ENCODE measurements around the gene AFG1L. TPM values are rescaled to one million over a fixed set of nuclear protein-coding genes. Genes with fewer than 3 reads are reported as not detected.
"Not testable (repeated sequence)": the region's sequence is repeated elsewhere in the genome, so short reads cannot be mapped to it uniquely, and the experiment has no call there.

The AFG1L gene
- total RNA-seq, 6 experiments from 2014 or later = 4.8 to 5.7 (median 5.3) TPM

DNA sequence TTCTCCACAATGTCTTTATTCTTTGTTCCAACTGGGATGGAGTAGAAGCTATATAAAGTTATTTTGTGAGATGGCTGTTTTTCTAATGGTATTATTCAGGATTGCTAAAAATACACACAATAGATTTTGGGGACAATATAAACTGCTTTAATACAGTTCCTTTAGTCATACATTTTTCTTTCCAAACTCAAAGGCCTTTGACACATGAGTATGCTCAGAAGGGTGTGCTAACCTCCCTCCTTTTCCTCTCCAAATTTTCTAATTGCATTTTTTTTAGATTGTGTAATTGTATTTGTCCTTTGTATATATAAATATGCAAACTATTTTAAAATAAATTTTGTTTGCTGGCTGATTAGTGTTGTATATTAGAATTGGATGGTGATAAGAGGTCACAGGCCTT lies 146.3 kb downstream of the AFG1L start:
- peaks cover 21% of the 10 kb centered on the region for H3K4me1 Mint-ChIP-seq (ENCODE audit: low read depth)
- no peaks in the 10 kb centered on the region for H3K9me3 Mint-ChIP-seq
- no peak overlapping the region for H3K27ac Mint-ChIP-seq
- H3K4me3 Mint-ChIP-seq = no peak overlapping the region
- TF ChIP-seq CTCF (IDR thresholded peaks at IDR 0.05) = no peak
- no peak for DNase-seq
- no peaks in the 10 kb centered on the region for H3K27me3 Mint-ChIP-seq (ENCODE audit: insufficient read depth)
- H3K36me3 Mint-ChIP-seq (ENCODE audit: low read depth) = no peaks in the 10 kb centered on the region

DNA sequence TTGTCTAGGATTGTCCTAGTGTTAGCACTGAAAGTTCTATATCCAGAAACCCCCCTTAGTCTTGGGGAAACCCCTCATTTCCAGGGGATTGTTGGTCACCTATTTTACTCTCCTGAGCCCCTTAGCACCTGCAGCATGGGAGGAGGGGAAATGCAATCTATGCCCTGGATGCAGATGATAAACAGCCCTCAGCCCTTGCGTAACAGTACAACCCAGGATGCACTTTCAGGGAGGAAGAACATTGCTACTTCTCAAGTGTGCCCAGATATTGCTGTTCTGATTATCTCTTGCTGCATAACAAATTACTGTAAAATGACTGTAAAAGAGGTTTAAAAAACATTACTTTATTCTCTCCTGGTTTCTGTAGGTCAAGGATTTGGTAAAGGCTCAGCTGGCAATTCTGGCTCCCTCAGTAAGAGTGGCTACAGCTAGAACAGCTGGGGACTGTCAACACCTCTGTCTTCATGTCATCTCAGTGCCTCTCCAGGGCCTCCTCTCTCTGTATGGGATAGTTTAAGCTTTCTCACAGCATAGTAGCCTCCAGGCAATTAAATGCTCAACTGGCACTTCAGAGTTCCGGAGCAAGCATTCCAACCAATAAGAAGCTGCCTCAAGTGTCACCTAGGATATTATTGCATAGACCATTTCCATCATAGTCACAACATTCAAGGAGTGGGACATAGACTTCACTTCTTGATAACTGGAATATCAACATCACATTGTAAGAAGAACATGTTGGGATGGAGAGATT lies 148.1 kb downstream of the AFG1L start:
- Mint-ChIP-seq H3K27me3 (ENCODE audit: insufficient read depth) (no peaks in the 10 kb centered on the region), H3K9me3 (no peaks in the 10 kb centered on the region), H3K27ac (no peak overlapping the region), H3K36me3 (ENCODE audit: low read depth) (no peaks in the 10 kb centered on the region), H3K4me3 (no peak overlapping the region), H3K4me1 (ENCODE audit: low read depth) (peaks cover 18% of the 10 kb centered on the region)
- no peak for DNase-seq
- no peak for TF ChIP-seq CTCF (IDR thresholded peaks at IDR 0.05)

- Mint-ChIP-seq H3K4me1 (ENCODE audit: low read depth) (peaks cover 5% of the 10 kb centered on the region; the same call in 1 of the 2 replicates), H3K27me3 (ENCODE audit: insufficient read depth) (no peaks in the 10 kb centered on the region), H3K27ac (no peak overlapping the region), H3K4me3 (no peak overlapping the region), H3K9me3 (no peaks in the 10 kb centered on the region), H3K36me3 (ENCODE audit: low read depth) (no peaks in the 10 kb centered on the region)
- TF ChIP-seq CTCF (IDR thresholded peaks at IDR 0.05) = no peak
- no peak for DNase-seq
Measured at GRCh38 chr6:108446629-108447150, 151.8 kb downstream of the AFG1L start.

GRCh38 chr6:108448481-108448880 lies 153.6 kb downstream of the AFG1L start:
- Mint-ChIP-seq H3K4me1 (ENCODE audit: low read depth) (peaks cover 9% of the 10 kb centered on the region), H3K9me3 (no peaks in the 10 kb centered on the region), H3K27ac (no peak overlapping the region), H3K36me3 (ENCODE audit: low read depth) (no peaks in the 10 kb centered on the region), H3K27me3 (ENCODE audit: insufficient read depth) (no peaks in the 10 kb centered on the region), H3K4me3 (no peak overlapping the region)
- no peak for TF ChIP-seq CTCF (IDR thresholded peaks at IDR 0.05)
- DNase-seq = no peak

GRCh38 chr6:108449717-108450116 lies 154.9 kb downstream of the AFG1L start:
- H3K4me1 Mint-ChIP-seq (ENCODE audit: low read depth) = peaks cover 17% of the 10 kb centered on the region
- DNase-seq = not testable (repeated sequence)

GRCh38 chr6:108451816-108452215 lies 157.0 kb downstream of the AFG1L start:
- Mint-ChIP-seq H3K27ac (no peak overlapping the region), H3K9me3 (no peaks in the 10 kb centered on the region), H3K4me3 (no peak overlapping the region), H3K27me3 (ENCODE audit: insufficient read depth) (no peaks in the 10 kb centered on the region), H3K4me1 (ENCODE audit: low read depth) (peaks cover 15% of the 10 kb centered on the region), H3K36me3 (ENCODE audit: low read depth) (no peaks in the 10 kb centered on the region)
- no peak for TF ChIP-seq CTCF (IDR thresholded peaks at IDR 0.05)
- no peak for DNase-seq

More at GRCh38 chr6:108449717-108450116, 154.9 kb downstream of the AFG1L start:
- not testable (repeated sequence) for H3K4me3 Mint-ChIP-seq; H3K36me3 Mint-ChIP-seq (ENCODE audit: low read depth); H3K27me3 Mint-ChIP-seq (ENCODE audit: insufficient read depth); H3K27ac Mint-ChIP-seq; H3K9me3 Mint-ChIP-seq
